A673 (cell line): ENCODE measurements around the gene RC3H1. TPM values are rescaled to one million over a fixed set of nuclear protein-coding genes. Genes with fewer than 3 reads are reported as not detected.
"Not testable (repeated sequence)": the region's sequence is repeated elsewhere in the genome, so short reads cannot be mapped to it uniquely, and the experiment has no call there.

Experiments
- BruUV-seq: library from RNA; stranded (reverse); fragments of 400-500 nt; replicated peaks from 2 replicates; lab custom pipeline; 2021; lab: Mats Ljungman, UMichigan
- CTCF ChIA-PET: fragments of 300-600 bp; sonication (Branson Sonifier 250); formaldehyde crosslinking; loops from one replicate; lab custom pipeline; 2022; ENCODE audit warnings: antibody characterized with exemption; lab: Charles Lee
- POLR2A ChIA-PET: fragments of 300-600 bp; sonication (Branson Sonifier 250); formaldehyde crosslinking; loops from one replicate; lab custom pipeline; 2022; ENCODE audit warnings: antibody characterized with exemption; ENCODE audit not compliant: low non-redundant PET; lab: Charles Lee
- DNase-seq: peaks from one replicate; pipeline ENCODE4 v3.0.0-alpha.2; 2015; ENCODE audit warnings: low spot score
- H3K27ac ChIP-seq: fragments of 200-600 bp; sonication (generic); 2 replicates; pipeline ENCODE4 v1.5.1; 2016; ENCODE audit warnings: mixed run types, low read depth, mild to moderate bottlenecking, mixed read lengths, antibody characterized with exemption, low read length; ENCODE audit not compliant: poor library complexity, severe bottlenecking
- H3K27me3 ChIP-seq: fragments of 200-600 bp; sonication (generic); replicated peaks from 2 replicates; pipeline ENCODE4 v1.6.1; 2017; ENCODE audit warnings: mixed run types, low read depth, mild to moderate bottlenecking, mixed read lengths, antibody characterized with exemption, low read length; ENCODE audit not compliant: insufficient read depth, poor library complexity
- H3K36me3 ChIP-seq: fragments of 200-600 bp; sonication (generic); 2 replicates; pipeline ENCODE4 v1.6.1; 2016; ENCODE audit warnings: mixed run types, mild to moderate bottlenecking, mixed read lengths, antibody characterized with exemption, low read length; ENCODE audit not compliant: insufficient read depth, poor library complexity, severe bottlenecking
- H3K4me1 ChIP-seq: fragments of 200-600 bp; sonication (generic); 2 replicates; pipeline ENCODE4 v1.6.1; 2017; ENCODE audit warnings: mixed run types, mild to moderate bottlenecking, mixed read lengths, antibody characterized with exemption, low read length; ENCODE audit not compliant: insufficient read depth, poor library complexity, severe bottlenecking
- H3K4me3 ChIP-seq: fragments of 200-600 bp; sonication (generic); 2 replicates; pipeline ENCODE4 v1.5.1; 2016; ENCODE audit warnings: low read depth, mixed run types, mild to moderate bottlenecking, mixed read lengths, low read length; ENCODE audit not compliant: poor library complexity, severe bottlenecking
- H3K9me3 ChIP-seq: fragments of 200-600 bp; sonication (generic); 2 replicates; pipeline ENCODE4 v1.6.1; 2016; ENCODE audit warnings: mixed run types, low read depth, mild to moderate bottlenecking, mixed read lengths, antibody characterized with exemption, low read length; ENCODE audit not compliant: poor library complexity, severe bottlenecking
- EZH2 ChIP-seq: fragments of 200-600 bp; sonication (generic); IDR thresholded peaks from 2 replicates; pipeline ENCODE4 v1.6.1; 2017; ENCODE audit warnings: borderline replicate concordance, low read depth, mild to moderate bottlenecking, mixed read lengths, antibody characterized with exemption, low read length; ENCODE audit not compliant: poor library complexity, severe bottlenecking
- intact Hi-C: fragments of 100-400 bp; cut with micrococcal nuclease; formaldehyde crosslinking; loops from one replicate; pipeline ENCODE4 v1.10.0; 2022; ENCODE audit not compliant: unreplicated experiment
- total RNA-seq: library from RNA; stranded (reverse); gene quantifications from 2 replicates; pipeline ENCODE4 v1.2.3, GENCODE V29; 2021
- TF ChIP-seq, protein P1 (sequence below): fragments of 300-800, 200-600 bp; sonication (generic); conservative IDR thresholded peaks from 2 replicates; pipeline ENCODE4 v1.5.1; 2017; ENCODE audit warnings: low read depth, mild to moderate bottlenecking, antibody characterized with exemption, low read length, moderate library complexity, mixed read lengths

RC3H1 gene
- total RNA-seq, 1 experiment from 2014 or later: 27.2 TPM

GRCh38 chr1:173986951-173987350, 35.2 kb downstream of the RC3H1 start:
- POLR2A ChIA-PET: no interaction called here
- no peak for DNase-seq
- intact Hi-C loops: no loop called here
- no peaks in the 10 kb centered on the region for H3K9me3 ChIP-seq
- CTCF ChIA-PET: no interaction called here
- peaks cover 21% of the 10 kb centered on the region for H3K36me3 ChIP-seq
- no peaks in the 10 kb centered on the region for H3K4me1 ChIP-seq
- no peaks in the 10 kb centered on the region for H3K27me3 ChIP-seq
- no TSS peak for BruUV-seq
- TF ChIP-seq EZH2: no peak
- TF ChIP-seq, protein P1, sequence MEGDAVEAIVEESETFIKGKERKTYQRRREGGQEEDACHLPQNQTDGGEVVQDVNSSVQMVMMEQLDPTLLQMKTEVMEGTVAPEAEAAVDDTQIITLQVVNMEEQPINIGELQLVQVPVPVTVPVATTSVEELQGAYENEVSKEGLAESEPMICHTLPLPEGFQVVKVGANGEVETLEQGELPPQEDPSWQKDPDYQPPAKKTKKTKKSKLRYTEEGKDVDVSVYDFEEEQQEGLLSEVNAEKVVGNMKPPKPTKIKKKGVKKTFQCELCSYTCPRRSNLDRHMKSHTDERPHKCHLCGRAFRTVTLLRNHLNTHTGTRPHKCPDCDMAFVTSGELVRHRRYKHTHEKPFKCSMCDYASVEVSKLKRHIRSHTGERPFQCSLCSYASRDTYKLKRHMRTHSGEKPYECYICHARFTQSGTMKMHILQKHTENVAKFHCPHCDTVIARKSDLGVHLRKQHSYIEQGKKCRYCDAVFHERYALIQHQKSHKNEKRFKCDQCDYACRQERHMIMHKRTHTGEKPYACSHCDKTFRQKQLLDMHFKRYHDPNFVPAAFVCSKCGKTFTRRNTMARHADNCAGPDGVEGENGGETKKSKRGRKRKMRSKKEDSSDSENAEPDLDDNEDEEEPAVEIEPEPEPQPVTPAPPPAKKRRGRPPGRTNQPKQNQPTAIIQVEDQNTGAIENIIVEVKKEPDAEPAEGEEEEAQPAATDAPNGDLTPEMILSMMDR: no peak
- no peak overlapping the region for H3K27ac ChIP-seq
- H3K4me3 ChIP-seq: no peak overlapping the region

DNA sequence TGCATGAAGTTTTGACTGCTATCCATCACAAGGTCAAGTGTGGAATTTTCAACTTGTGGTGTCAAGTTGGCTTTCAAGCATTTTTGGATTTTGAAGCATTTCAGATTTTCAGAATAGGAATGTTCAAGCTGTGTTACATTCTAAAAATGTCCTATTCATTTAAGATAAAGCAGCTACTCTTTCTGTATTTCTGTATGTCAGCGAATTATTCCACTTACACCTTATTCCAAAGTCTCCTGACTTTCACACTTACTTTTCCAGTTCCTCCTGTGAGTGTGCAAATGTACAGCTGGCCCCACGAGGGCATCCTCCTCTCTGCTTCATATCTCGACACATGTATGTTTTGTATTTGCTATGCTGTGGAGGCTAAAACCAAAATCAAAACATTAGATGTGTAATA, 51.9 kb downstream of the RC3H1 start:
- Histone ChIP-seq H3K4me1 (no peaks in the 10 kb centered on the region), H3K27me3 (no peaks in the 10 kb centered on the region), H3K27ac (no peak overlapping the region), H3K36me3 (peaks cover 49% of the 10 kb centered on the region), H3K9me3 (no peaks in the 10 kb centered on the region), H3K4me3 (no peak overlapping the region)
- ChIA-PET POLR2A (no interaction called here), CTCF (no interaction called here)
- intact Hi-C loops: no loop called here
- BruUV-seq: no TSS peak
- TF ChIP-seq, protein P1: no peak
- TF ChIP-seq EZH2: no peak
- DNase-seq: no peak

DNA sequence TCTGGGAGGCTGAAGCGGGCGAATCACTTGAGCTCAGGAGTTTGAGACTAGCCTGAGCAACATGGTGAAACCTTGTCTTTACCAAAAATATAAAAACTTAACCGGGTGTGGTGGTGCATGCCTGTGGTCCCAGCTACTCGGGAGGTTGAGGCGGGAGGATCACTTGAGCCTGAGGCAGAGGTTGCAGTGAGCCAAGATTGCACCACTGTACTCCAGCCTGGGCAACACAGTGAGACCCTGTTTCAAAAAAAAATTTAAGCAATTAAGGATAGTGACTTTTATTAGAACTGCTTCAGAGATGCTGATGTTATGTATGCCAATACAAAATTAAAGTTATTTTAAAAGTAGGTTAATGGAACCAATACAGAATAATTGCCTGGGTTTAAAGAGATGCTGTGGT, 56.3 kb downstream of the RC3H1 start:
- BruUV-seq, POLR2A ChIA-PET, H3K9me3 ChIP-seq, CTCF ChIA-PET, H3K27ac ChIP-seq, H3K4me3 ChIP-seq, intact Hi-C loops, H3K27me3 ChIP-seq, DNase-seq, H3K4me1 ChIP-seq: not testable (repeated sequence)
- peaks cover 57% of the 10 kb centered on the region for H3K36me3 ChIP-seq

DNA sequence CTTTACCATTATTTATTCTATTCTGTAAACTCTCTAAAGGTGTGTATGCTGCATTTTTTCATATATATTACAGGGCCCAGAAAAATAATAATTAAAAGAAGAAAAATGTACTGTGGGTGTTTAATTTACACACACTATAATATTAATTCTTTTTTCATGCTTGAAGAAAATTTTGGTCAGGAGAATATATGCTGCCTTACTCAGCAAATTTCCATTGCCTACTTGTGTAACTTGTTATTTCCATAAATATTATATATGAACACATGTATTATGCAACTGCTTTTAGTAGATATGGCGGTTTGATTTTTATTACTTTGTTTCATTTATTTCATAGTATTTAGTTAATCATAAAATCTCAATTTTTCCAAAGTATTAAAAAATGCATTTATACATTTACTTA, 58.7 kb downstream of the RC3H1 start:
- BruUV-seq: no TSS peak
- Histone ChIP-seq H3K27me3 (no peaks in the 10 kb centered on the region), H3K36me3 (peaks cover 57% of the 10 kb centered on the region), H3K9me3 (no peaks in the 10 kb centered on the region), H3K4me3 (no peak overlapping the region), H3K4me1 (no peaks in the 10 kb centered on the region), H3K27ac (no peak overlapping the region)
- DNase-seq: no peak
- ChIA-PET POLR2A (no interaction called here), CTCF (no interaction called here)
- intact Hi-C loops: no loop called here
- TF ChIP-seq EZH2: no peak
- TF ChIP-seq, protein P1: no peak
